GM19099 (cell line): ENCODE results near the gene SNUPN.

ENCODE experiments used
- POLR2A ChIP-seq: IDR thresholded peaks from 3 replicates; pipeline ENCODE4 v1.6.1; 2011; ENCODE audit warnings: low read depth; ENCODE audit not compliant: insufficient read length; ENCODE audit errors: extremely low read depth

Gene SNUPN

GRCh38 chr15:75625542-75626347 lies at the start of gene SNUPN:
SNUPN (minus strand) TSS chr15:75625725; CDS start chr15:75621051, 4,674 bp downstream.
- TF ChIP-seq POLR2A, result peak; percentile 91

GRCh38 chr15:75674366-75674765 lies 48.8 kb upstream of the SNUPN start:
- TF ChIP-seq POLR2A, result no peak

GRCh38 chr15:75673426-75674235 lies 48.1 kb upstream of the SNUPN start:
- TF ChIP-seq POLR2A, result no peak

- no peak for TF ChIP-seq POLR2A
These were observed 47.3 kb upstream of the SNUPN start for GRCh38 chr15:75672646-75673425.

GRCh38 chr15:75671730-75672602 lies 46.4 kb upstream of the SNUPN start:
- no peak for TF ChIP-seq POLR2A

GRCh38 chr15:75669879-75670212 lies 44.3 kb upstream of the SNUPN start:
- TF ChIP-seq POLR2A, result no peak

GRCh38 chr15:75669191-75669878 lies 43.8 kb upstream of the SNUPN start:
- TF ChIP-seq POLR2A, result no peak

- TF ChIP-seq POLR2A, result no peak
These were observed 41.4 kb upstream of the SNUPN start for GRCh38 chr15:75666823-75667501.

GRCh38 chr15:75663931-75664421 lies 38.5 kb upstream of the SNUPN start:
- no peak for TF ChIP-seq POLR2A

- TF ChIP-seq POLR2A, result no peak
These were observed 37.4 kb upstream of the SNUPN start for GRCh38 chr15:75662823-75663519.

- TF ChIP-seq POLR2A, result no peak
These were observed 36.2 kb upstream of the SNUPN start for GRCh38 chr15:75661756-75662140.

- TF ChIP-seq POLR2A, result no peak
These were observed 35.7 kb upstream of the SNUPN start for GRCh38 chr15:75661100-75661755.
